ENCODE data around the gene SELENOI.

- no peak for TF ChIP-seq EZH2 (IDR thresholded peaks at IDR 0.05)
- TF ChIP-seq POLR2AphosphoS5 (IDR thresholded peaks at IDR 0.05; ENCODE audit: borderline replicate concordance, low read depth, low read length): no peak
- TF ChIP-seq FOXP2 (optimal IDR thresholded peaks at IDR 0.05; ENCODE audit: control extremely low read depth, extremely low read length, insufficient read depth): no peak
Measured at GRCh38 chr2:26380281-26380680, 34.3 kb downstream of the SELENOI start.

All from SK-N-MC (cell line).